Testis (tissue), 2 donors: ENCODE results near the gene HNRNPDL.

Source experiments
- POLR2A ChIP-seq: fragments of 450-650 bp; IDR thresholded peaks from one replicate; pipeline ENCODE4 v1.6.1; 2017; ENCODE audit warnings: antibody characterized with exemption, mild to moderate bottlenecking, moderate library complexity
- TF ChIP-seq, protein P1 (sequence below), 3 experiments: fragments of 450-650 bp in 2 of 3; fragments of 200-600 bp in 1 of 3; sonication (generic) in 1 of 3; IDR thresholded peaks; one replicate each; pipeline ENCODE4 v1.5.1; 2016 to 2019; ENCODE audit warnings: antibody characterized with exemption in 3 of 3, mild to moderate bottlenecking in 2 of 3, moderate library complexity in 1 of 3

DNA sequence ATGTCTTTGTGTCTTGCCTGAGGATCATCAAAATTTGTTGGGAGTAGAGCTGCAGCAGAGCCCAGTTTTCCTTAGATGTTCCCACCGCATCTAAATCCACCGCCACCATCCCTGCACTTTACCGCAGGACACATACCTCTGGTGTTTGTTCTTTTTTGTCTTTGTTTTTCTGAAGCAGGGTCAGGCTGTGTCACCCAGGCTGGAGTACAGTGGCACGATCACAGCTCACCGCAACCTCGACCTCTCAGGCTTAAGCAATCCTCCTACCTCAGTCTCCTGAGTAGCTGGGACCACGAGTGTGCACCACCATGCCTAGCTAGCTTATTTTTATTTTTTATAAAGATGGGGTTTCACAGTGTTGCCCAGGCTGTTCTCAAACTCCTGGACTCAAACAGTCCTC lies 4.7 kb upstream of the HNRNPDL start:
- TF ChIP-seq, protein P1, sequence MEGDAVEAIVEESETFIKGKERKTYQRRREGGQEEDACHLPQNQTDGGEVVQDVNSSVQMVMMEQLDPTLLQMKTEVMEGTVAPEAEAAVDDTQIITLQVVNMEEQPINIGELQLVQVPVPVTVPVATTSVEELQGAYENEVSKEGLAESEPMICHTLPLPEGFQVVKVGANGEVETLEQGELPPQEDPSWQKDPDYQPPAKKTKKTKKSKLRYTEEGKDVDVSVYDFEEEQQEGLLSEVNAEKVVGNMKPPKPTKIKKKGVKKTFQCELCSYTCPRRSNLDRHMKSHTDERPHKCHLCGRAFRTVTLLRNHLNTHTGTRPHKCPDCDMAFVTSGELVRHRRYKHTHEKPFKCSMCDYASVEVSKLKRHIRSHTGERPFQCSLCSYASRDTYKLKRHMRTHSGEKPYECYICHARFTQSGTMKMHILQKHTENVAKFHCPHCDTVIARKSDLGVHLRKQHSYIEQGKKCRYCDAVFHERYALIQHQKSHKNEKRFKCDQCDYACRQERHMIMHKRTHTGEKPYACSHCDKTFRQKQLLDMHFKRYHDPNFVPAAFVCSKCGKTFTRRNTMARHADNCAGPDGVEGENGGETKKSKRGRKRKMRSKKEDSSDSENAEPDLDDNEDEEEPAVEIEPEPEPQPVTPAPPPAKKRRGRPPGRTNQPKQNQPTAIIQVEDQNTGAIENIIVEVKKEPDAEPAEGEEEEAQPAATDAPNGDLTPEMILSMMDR (IDR thresholded peaks at IDR 0.05) = no peak
- TF ChIP-seq POLR2A = no peak
